HepG2 (cell line): Measurements from ENCODE around the gene NMRAL1. TPM values are rescaled to one million over a fixed set of nuclear protein-coding genes. Genes with fewer than 3 reads are reported as not detected.

Source experiments
- ATAC-seq: fragments of 200-7000 bp; cut with Tn5 transposase; 3 replicates; pipeline ENCODE4 v1.9.1; 2020; ENCODE audit warnings: mild to moderate bottlenecking, moderate library complexity
- BruUV-seq: library from RNA; stranded (reverse); fragments of 400-500 nt; replicated peaks from 2 replicates; lab custom pipeline; 2021; lab: Mats Ljungman, UMichigan
- CTCF ChIA-PET: fragments of 300-600 bp; formaldehyde crosslinking; extraction: SDS; loops from one replicate; lab custom pipeline; 2021; ENCODE audit warnings: low total read pairs, inconsistent platforms, low intra/inter-chr PET ratio; lab: Yijun Ruan, JAX
- POLR2A ChIA-PET: fragments of 350-600 bp; sonication (Branson Sonifier 250); formaldehyde crosslinking; loops from one replicate; lab custom pipeline; 2020; ENCODE audit warnings: antibody characterized with exemption, inconsistent platforms; lab: Yijun Ruan, JAX
- DNase-seq: peaks from one replicate; pipeline ENCODE4 v3.0.0-alpha.2; 2015; ENCODE audit warnings: low spot score
- FAIRE-seq: peaks from 3 replicates; lab custom pipeline; 2011; peaks lifted over from hg19 to GRCh38; lab: Jason Lieb, UNC
- H2AFZ ChIP-seq: one replicate; pipeline ENCODE4 v1.6.1; 2011; ENCODE audit warnings: low read length, inconsistent platforms
- H3K27ac ChIP-seq: fragments of 300-600 bp; 3 replicates; pipeline ENCODE4 v1.8.0; 2011; ENCODE audit warnings: mixed run types, mild to moderate bottlenecking, mixed read lengths, low read length, inconsistent platforms; ENCODE audit not compliant: insufficient read depth; ENCODE audit errors: extremely low read length
- H3K27me3 ChIP-seq, 2 experiments: fragments of 200-600 bp in 1 of 2; 2 replicates in 1 of 2; 3 replicates in 1 of 2; pipeline versions ENCODE4 v1.6.0 to v1.8.0; 2011; ENCODE audit warnings: low read length in 2 of 2, mild to moderate bottlenecking in 2 of 2, moderate library complexity in 2 of 2, inconsistent platforms in 1 of 2; ENCODE audit not compliant: insufficient read depth in 2 of 2, control insufficient read depth in 1 of 2
- H3K36me3 ChIP-seq, 2 experiments: fragments of 200-600 bp in 1 of 2; replicated peaks in 1 of 2; 2 replicates in 1 of 2; 3 replicates in 1 of 2; pipeline versions ENCODE4 v1.5.1 to v1.8.0; 2011; ENCODE audit warnings: low read length in 2 of 2, inconsistent platforms in 1 of 2; ENCODE audit not compliant: insufficient read depth in 2 of 2, control insufficient read depth in 1 of 2
- H3K4me1 ChIP-seq: 2 replicates; pipeline ENCODE4 v1.5.1; 2012; ENCODE audit warnings: low read length, inconsistent platforms; ENCODE audit not compliant: insufficient read depth
- H3K4me2 ChIP-seq: 2 replicates; pipeline ENCODE4 v1.6.0; 2011; ENCODE audit warnings: low read depth, low read length, inconsistent platforms
- H3K4me3 ChIP-seq, 3 experiments: fragments of 200-600 bp in 1 of 3; sonication (generic), shearing (Covaris generic) in 1 of 3; replicated peaks in 1 of 3; 2 replicates each; pipeline ENCODE4 v1.5.1; 2011 to 2016; ENCODE audit warnings: low read length in 3 of 3, inconsistent platforms in 2 of 3, low read depth in 2 of 3, mild to moderate bottlenecking in 2 of 3, control low read depth in 1 of 3, mixed read lengths in 1 of 3; ENCODE audit not compliant: insufficient read depth in 1 of 3
- H3K79me2 ChIP-seq: one replicate; pipeline ENCODE4 v1.6.1; 2011; ENCODE audit warnings: low read length, inconsistent platforms; ENCODE audit not compliant: insufficient read depth
- H3K9ac ChIP-seq: 2 replicates; pipeline ENCODE4 v1.6.0; 2011; ENCODE audit warnings: mild to moderate bottlenecking, low read depth, low read length, inconsistent platforms; ENCODE audit not compliant: insufficient read depth
- H3K9me3 ChIP-seq: 2 replicates; pipeline ENCODE4 v1.5.1; 2012; ENCODE audit warnings: mild to moderate bottlenecking, low read length
- H4K20me1 ChIP-seq: 2 replicates; pipeline ENCODE4 v1.6.0; 2011; ENCODE audit warnings: inconsistent platforms, mild to moderate bottlenecking, low read length, moderate library complexity; ENCODE audit not compliant: insufficient read depth
- AGO2 ChIP-seq: fragments of 200-400 bp; formaldehyde crosslinking; optimal IDR thresholded peaks from 2 replicates; pipeline ENCODE3; 2017; ENCODE audit warnings: mild to moderate bottlenecking, low read depth, low read length, moderate library complexity
- HMG20B ChIP-seq: conservative IDR thresholded peaks from 2 replicates; pipeline ENCODE4 v1.6.1; 2016; ENCODE audit warnings: missing genetic modification reagents, missing compliant biosample characterization
- PCBP1 ChIP-seq: fragments of 200-400 bp; formaldehyde crosslinking; IDR thresholded peaks from 2 replicates; pipeline ENCODE4 v1.6.1; 2017; ENCODE audit warnings: mild to moderate bottlenecking, low read depth, low read length, borderline replicate concordance
- RBM22 ChIP-seq: fragments of 200-400 bp; formaldehyde crosslinking; optimal IDR thresholded peaks from 2 replicates; pipeline ENCODE3; 2017; ENCODE audit warnings: mild to moderate bottlenecking, low read length, moderate library complexity
- SSRP1 ChIP-seq: IDR thresholded peaks from 2 replicates; pipeline ENCODE4 v1.6.1; 2016; ENCODE audit warnings: control low read depth
- ZNF234 ChIP-seq: sonication (generic); formaldehyde crosslinking; conservative IDR thresholded peaks from 2 replicates; pipeline ENCODE4 v1.5.1; 2020; ENCODE audit warnings: mild to moderate bottlenecking, missing genetic modification reagents
- ZNF235 ChIP-seq: sonication (generic); formaldehyde crosslinking; IDR thresholded peaks from 2 replicates; pipeline ENCODE4 v1.8.1; 2023; ENCODE audit warnings: mild to moderate bottlenecking, missing genetic modification reagents, borderline replicate concordance
- ZNF746 ChIP-seq: sonication (generic); formaldehyde crosslinking; IDR thresholded peaks from 2 replicates; pipeline ENCODE4 v1.8.0; 2022; ENCODE audit warnings: mild to moderate bottlenecking, missing genetic modification reagents
- ZNF777 ChIP-seq: sonication (generic); formaldehyde crosslinking; IDR thresholded peaks from 2 replicates; pipeline ENCODE4 v1.4.0; 2020; ENCODE audit warnings: missing genetic modification reagents
- WGBS: methylation state at CpG from one replicate; pipeline ENCODE4 v1.1.6; 2017; ENCODE audit warnings: low lambda C conversion rate; 5-methylcytosine and 5-hydroxymethylcytosine counted together
- in situ Hi-C: cut with HindIII; loops from 2 replicates; pipeline ENCODE4 v1.10.0; 2017; ENCODE audit warnings: low pct_unique_long_range_greater_than_20kb; ENCODE audit not compliant: extremely low pct_ligation_motif_present
- intact Hi-C: fragments of 100-400 bp; cut with micrococcal nuclease; formaldehyde crosslinking; loops from one replicate; pipeline ENCODE4 v1.10.0; 2022; ENCODE audit not compliant: unreplicated experiment
- polyA plus RNA-seq, 8 experiments: library from polyadenylated mRNA; depleted of rRNA in 3 of 8; stranded (reverse) in 7 of 8; unstranded in 1 of 8; fragments of >200 nt; fragmentation: Illumina TruSeq in 4 of 8; extraction: Trizol in 4 of 8; gene quantifications; 2 replicates each; pipeline versions ENCODE4 v1.2.1 to v1.2.3, GENCODE V29; 2011 to 2016; ENCODE audit warnings: low read depth in 4 of 8, missing spikeins in 1 of 8, mixed read lengths in 1 of 8; ENCODE audit not compliant: insufficient read depth in 1 of 8
- total RNA-seq, 5 experiments: library from RNA; depleted of rRNA; stranded (reverse); fragments of >200 nt; fragmentation: Illumina TruSeq; extraction: Trizol; gene quantifications; 2 replicates each; pipeline ENCODE4 v1.2.3, GENCODE V29; 2016; ENCODE audit warnings: low read depth in 1 of 5

NMRAL1 gene
- total and polyA plus RNA-seq, 2 of the 13 experiments (the other 11 are each of a cell fraction or from before 2014, with no cell fraction given), result 30.8 to 33.1 TPM

DNA sequence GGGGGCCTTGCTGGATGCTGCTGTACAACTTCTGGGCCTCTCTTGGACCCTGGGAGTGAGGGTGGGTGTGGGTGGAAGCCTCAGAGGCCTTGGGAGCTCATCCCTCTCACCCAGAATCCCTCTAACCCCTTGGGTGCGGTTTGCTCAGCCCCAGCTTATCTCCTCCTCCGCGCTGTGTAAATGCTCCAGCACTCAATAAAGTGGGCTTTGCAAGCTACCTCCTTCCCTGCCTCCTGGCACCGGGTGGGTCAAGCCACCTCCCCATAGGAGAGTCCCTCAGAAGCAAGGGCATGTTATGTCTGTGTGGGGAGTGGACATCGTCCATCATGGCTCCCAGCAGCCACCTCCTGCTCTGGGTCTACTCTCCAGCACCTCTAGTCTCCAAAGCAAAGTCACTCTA lies 35.7 kb upstream of the NMRAL1 start:
- no peak overlapping the region for H2AFZ ChIP-seq
- ATAC-seq, result no peak
- intact Hi-C loops (loop anchor here (2.0 kb wide), 2 partner anchors 39 to 75 kb away; no protein-coding TSS in a partner anchor), in situ Hi-C loops (loop anchor here (5.0 to 25.0 kb wide), 3 partner anchors 37 to 452 kb away; partner anchors contain the start of gene SEC14L5)
- no peak for FAIRE-seq
- BruUV-seq, result no TSS peak
- no peaks in the 10 kb centered on the region for H3K9me3 ChIP-seq
- H3K4me2 ChIP-seq, result no peak overlapping the region
- H3K4me1 ChIP-seq, result peaks cover 5% of the 10 kb centered on the region; the same call in 1 of the 2 replicates
- H3K79me2 ChIP-seq, result peaks cover 8% of the 10 kb centered on the region
- no peak overlapping the region for H3K27ac ChIP-seq
- 94% methylated on average over 5 of the region's 5 CpGs for WGBS
- TF ChIP-seq ZNF235 (CRISPR knock-in tag) (no peak), AGO2 (peak; percentile 45), ZNF234 (no peak), PCBP1 (no peak), HMG20B (CRISPR knock-in tag) (no peak), ZNF777 (CRISPR knock-in tag) (no peak)
- no peak for DNase-seq
- POLR2A ChIA-PET, result no interaction called here
- H4K20me1 ChIP-seq, result peaks cover 17% of the 10 kb centered on the region
- H3K27me3 ChIP-seq, result no peaks in the 10 kb centered on the region
- H3K36me3 ChIP-seq, result peaks cover 33 to 71% of the 10 kb centered on the region in 2 experiments
- no peak overlapping the region for H3K4me3 ChIP-seq
- CTCF ChIA-PET, result no interaction called here
- H3K9ac ChIP-seq, result no peak overlapping the region

DNA sequence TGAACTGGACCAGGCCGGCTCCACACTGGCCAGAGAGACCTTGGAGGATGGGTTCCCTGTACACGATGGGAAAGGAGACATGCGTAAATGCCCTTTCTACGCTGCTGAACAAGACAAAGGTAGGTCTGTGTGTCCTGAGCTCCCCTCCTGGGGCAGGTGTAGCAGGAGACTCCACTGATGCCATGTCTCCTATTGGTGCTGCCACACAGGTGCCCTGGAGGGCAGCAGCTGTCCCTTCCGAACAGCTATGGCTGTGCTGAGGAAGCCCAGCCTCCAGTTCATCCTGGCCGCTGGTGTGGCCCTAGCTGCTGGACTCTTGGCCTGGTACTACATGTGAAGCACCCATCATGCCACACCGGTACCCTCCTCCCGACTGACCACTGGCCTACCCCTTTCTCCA lies 35.0 kb upstream of the NMRAL1 start:
- ATAC-seq (no peak), FAIRE-seq (no peak), DNase-seq (no peak)
- no TSS peak for BruUV-seq
- POLR2A ChIA-PET, result no interaction called here
- Histone ChIP-seq H3K4me1 (no peaks in the 10 kb centered on the region), H3K27me3 (no peaks in the 10 kb centered on the region), H3K4me3 (no peak overlapping the region), H3K27ac (no peak overlapping the region), H3K36me3 (peaks cover 33 to 71% of the 10 kb centered on the region in 2 experiments), H3K9me3 (no peaks in the 10 kb centered on the region), H3K4me2 (no peak overlapping the region), H4K20me1 (peaks cover 17% of the 10 kb centered on the region), H3K9ac (no peak overlapping the region), H2AFZ (no peak overlapping the region), H3K79me2 (peaks cover 6% of the 10 kb centered on the region)
- in situ Hi-C loops, result loop anchor here (25.0 kb wide), 1 partner anchor 453 kb away; the partner anchor contains the start of gene SEC14L5
- intact Hi-C loops, result no loop called here
- CTCF ChIA-PET, result no interaction called here
- 96% methylated on average over 4 of the region's 8 CpGs for WGBS
- TF ChIP-seq RBM22, result peak; percentile 65
- no peak for TF ChIP-seq ZNF746
- TF ChIP-seq SSRP1 (CRISPR knock-in tag), result peak; percentile 62; the same call in 1 of the 2 replicates
